Gastroesophageal sphincter (tissue), 4 donors: ENCODE results near the gene SLC39A6. TPM values are rescaled to one million over a fixed set of nuclear protein-coding genes. Genes with fewer than 3 reads are reported as not detected.
"Not testable (repeated sequence)": the region's sequence is repeated elsewhere in the genome, so short reads cannot be mapped to it uniquely, and the experiment has no call there.

Experiments used
- ATAC-seq: fragments of 150-250 bp; one replicate; pipeline ENCODE4 v1.9.1; 2016; ENCODE audit warnings: mild to moderate bottlenecking, moderate library complexity
- H3K27ac ChIP-seq, 4 donors: fragments of 200-600 bp; sonication (generic) in 3 of 4; 1 replicate in 3 of 4; 2 replicates in 1 of 4; pipeline ENCODE4 v1.5.1; 2016 to 2019
- H3K27me3 ChIP-seq: fragments of 200-600 bp; sonication (generic); one replicate; pipeline ENCODE4 v1.5.1; 2019
- H3K36me3 ChIP-seq, 2 donors: fragments of 200-600 bp; sonication (generic); one replicate each; pipeline ENCODE4 v1.5.1; 2019; ENCODE audit warnings: control low read depth in 1 of 2
- H3K4me1 ChIP-seq, 3 donors: fragments of 200-600 bp; sonication (generic); 1 replicate in 2 of 3; 2 replicates in 1 of 3; pipeline ENCODE4 v1.5.1; 2016 to 2019; ENCODE audit warnings: control low read depth in 2 of 3
- H3K4me3 ChIP-seq, 2 donors: fragments of 200-600 bp; sonication (generic); one replicate each; pipeline ENCODE4 v1.5.1; 2019; ENCODE audit warnings: mild to moderate bottlenecking in 1 of 2, moderate library complexity in 1 of 2
- H3K9me3 ChIP-seq, 3 donors: fragments of 200-600 bp; sonication (generic); one replicate each; pipeline ENCODE4 v1.5.1; 2017 to 2019; ENCODE audit warnings: control low read depth in 2 of 3
- CTCF ChIP-seq, 4 experiments: fragments of 200-600 bp in 2 of 4; fragments of 450-650 bp in 2 of 4; sonication (generic) in 1 of 4; IDR thresholded peaks; one replicate each; pipeline ENCODE4 v1.5.1; 2017 to 2019; ENCODE audit warnings: antibody characterized with exemption in 4 of 4, mild to moderate bottlenecking in 2 of 4, moderate library complexity in 2 of 4
- EP300 ChIP-seq: sonication (generic); formaldehyde crosslinking; IDR thresholded peaks from one replicate; pipeline ENCODE4 v1.6.1; 2017; ENCODE audit warnings: antibody characterized with exemption, mild to moderate bottlenecking
- POLR2A ChIP-seq, 2 donors: fragments of 450-650 bp; IDR thresholded peaks; one replicate each; pipeline ENCODE4 v1.6.1; 2017; ENCODE audit warnings: antibody characterized with exemption in 2 of 2, mild to moderate bottlenecking in 2 of 2, moderate library complexity in 1 of 2
- POLR2AphosphoS5 ChIP-seq: sonication (generic); formaldehyde crosslinking; IDR thresholded peaks from one replicate; pipeline ENCODE4 v1.6.1; 2017; ENCODE audit warnings: antibody characterized with exemption
- WGBS, 2 donors: methylation state at CpG; one replicate each; pipeline ENCODE4 v1.1.5; 2018; ENCODE audit warnings: low coverage in 1 of 2; 5-methylcytosine and 5-hydroxymethylcytosine counted together
- total RNA-seq, 4 donors: library from RNA; depleted of rRNA; stranded (reverse); fragments of >200 nt; gene quantifications; one replicate each; pipeline ENCODE4 v1.1.0, GENCODE V29; 2016

Gene SLC39A6
- total RNA-seq, 4 donors from 2014 or later, result 24.1 to 49.2 (median 36.5) TPM

GRCh38 chr18:36078751-36079529 is 50.2 kb downstream of the SLC39A6 start:
- Histone ChIP-seq H3K9me3 (peaks cover 0 to 22% (median 0%) of the 10 kb centered on the region in 3 donors), H3K27ac (no peak overlapping the region), H3K36me3 (no peaks in the 10 kb centered on the region), H3K4me1 (no peaks in the 10 kb centered on the region), H3K27me3 (peaks cover 13% of the 10 kb centered on the region), H3K4me3 (no peak overlapping the region)
- TF ChIP-seq CTCF (IDR thresholded peaks at IDR 0.05) (no peak), POLR2AphosphoS5 (no peak), POLR2A (IDR thresholded peaks at IDR 0.05) (no peak), EP300 (no peak)
- 71 to 84% methylated on average over 4 to 6 of the region's 6 CpGs for WGBS, 2 donors
- no peak for ATAC-seq

- not testable (repeated sequence) for H3K4me3 ChIP-seq, H3K36me3 ChIP-seq
- no CpG with 5 or more reads among the region's 27 CpGs for WGBS, 2 donors
These were observed 51.4 kb downstream of the SLC39A6 start for GRCh38 chr18:36077764-36078163.

GRCh38 chr18:36075862-36076587 is 53.1 kb downstream of the SLC39A6 start:
- Histone ChIP-seq H3K4me1 (no peaks in the 10 kb centered on the region), H3K27ac (no peak overlapping the region), H3K27me3 (peaks cover 13% of the 10 kb centered on the region), H3K36me3 (no peaks in the 10 kb centered on the region), H3K4me3 (no peak overlapping the region), H3K9me3 (peaks cover 0 to 15% (median 0%) of the 10 kb centered on the region in 3 donors)
- 52 to 62% methylated on average over 6 of the region's 6 CpGs for WGBS, 2 donors
- TF ChIP-seq CTCF (IDR thresholded peaks at IDR 0.05), result no peak
- no peak for TF ChIP-seq EP300
- no peak for TF ChIP-seq POLR2A (IDR thresholded peaks at IDR 0.05)
- TF ChIP-seq POLR2AphosphoS5, result no peak
- no peak for ATAC-seq

More at GRCh38 chr18:36077764-36078163, 51.4 kb downstream of the SLC39A6 start:
- H3K27ac ChIP-seq, H3K4me1 ChIP-seq, ATAC-seq: not testable (repeated sequence)
- H3K27me3 ChIP-seq, result peaks cover 13% of the 10 kb centered on the region
- H3K9me3 ChIP-seq, result peaks cover 0 to 22% (median 0%) of the 10 kb centered on the region in 3 donors

- no peak for TF ChIP-seq EP300
- TF ChIP-seq POLR2A (IDR thresholded peaks at IDR 0.05), result no peak
- TF ChIP-seq POLR2AphosphoS5, result no peak
- no peak for TF ChIP-seq CTCF (IDR thresholded peaks at IDR 0.05)
- peaks cover 13% of the 10 kb centered on the region for H3K27me3 ChIP-seq
- H3K27ac ChIP-seq, result no peak overlapping the region
- no peaks in the 10 kb centered on the region for H3K9me3 ChIP-seq
- H3K4me1 ChIP-seq, result no peaks in the 10 kb centered on the region
- no peaks in the 10 kb centered on the region for H3K36me3 ChIP-seq
- 77 to 83% methylated on average over 3 to 4 of the region's 4 CpGs for WGBS, 2 donors
- no peak overlapping the region for H3K4me3 ChIP-seq
- no peak for ATAC-seq
These were observed 54.7 kb downstream of the SLC39A6 start for GRCh38 chr18:36074435-36074834.

- no peak overlapping the region for H3K4me3 ChIP-seq
- no peak for TF ChIP-seq CTCF (IDR thresholded peaks at IDR 0.05)
- TF ChIP-seq POLR2AphosphoS5, result no peak
- TF ChIP-seq EP300, result no peak
- TF ChIP-seq POLR2A (IDR thresholded peaks at IDR 0.05), result no peak
- no peaks in the 10 kb centered on the region for H3K9me3 ChIP-seq
- no peaks in the 10 kb centered on the region for H3K36me3 ChIP-seq
- H3K4me1 ChIP-seq, result no peaks in the 10 kb centered on the region
- 50 to 83% methylated on average over 1 of the region's 1 CpG for WGBS, 2 donors
- peaks cover 13% of the 10 kb centered on the region for H3K27me3 ChIP-seq
- no peak overlapping the region for H3K27ac ChIP-seq
- ATAC-seq, result no peak
These were observed 55.5 kb downstream of the SLC39A6 start for GRCh38 chr18:36073676-36074075.

- not testable (repeated sequence) for H3K36me3 ChIP-seq, H3K4me1 ChIP-seq, ATAC-seq, H3K4me3 ChIP-seq, H3K9me3 ChIP-seq, H3K27ac ChIP-seq
- H3K27me3 ChIP-seq, result peaks cover 13% of the 10 kb centered on the region
- WGBS, 2 donors, result 86% methylated on average over 5 of the region's 8 CpGs; no CpG with 5 or more reads in 1 of the 2 donors
These were observed 56.7 kb downstream of the SLC39A6 start for GRCh38 chr18:36072406-36072805.
